Fibroblast of lung (primary cell): ENCODE data around the gene HOXC5. TPM values are rescaled to one million over a fixed set of nuclear protein-coding genes. Genes with fewer than 3 reads are reported as not detected.

Experiments used
- DNase-seq, 2 donors: peaks; one replicate each; pipeline versions ENCODE4 v3.0.0 to v3.0.0-alpha.2; 2010; ENCODE audit warnings: low read depth in 2 of 2
- H2AFZ ChIP-seq: 2 replicates; pipeline ENCODE4 v1.5.1; 2012; ENCODE audit warnings: low read length, control low read depth, inconsistent platforms
- H3K27ac ChIP-seq: 2 replicates; pipeline ENCODE4 v1.5.1; 2011; ENCODE audit warnings: low read length, control low read depth; ENCODE audit not compliant: insufficient read depth
- H3K27me3 ChIP-seq: 2 replicates; pipeline ENCODE4 v1.5.1; 2011; ENCODE audit warnings: mild to moderate bottlenecking, low read length; ENCODE audit not compliant: control insufficient read depth, insufficient read depth
- H3K36me3 ChIP-seq: 2 replicates; pipeline ENCODE4 v1.5.1; 2011; ENCODE audit warnings: low read length; ENCODE audit not compliant: control insufficient read depth, insufficient read depth
- H3K4me1 ChIP-seq: 2 replicates; pipeline ENCODE4 v1.5.1; 2011; ENCODE audit warnings: low read length; ENCODE audit not compliant: control insufficient read depth, insufficient read depth; ENCODE audit errors: extremely low read depth
- H3K4me2 ChIP-seq: 2 replicates; pipeline ENCODE4 v1.5.1; 2011; ENCODE audit warnings: low read length, control low read depth; ENCODE audit not compliant: insufficient read depth; ENCODE audit errors: extremely low read depth
- H3K4me3 ChIP-seq, 4 experiments: fragments of 200-600 bp in 1 of 4; sonication (generic) in 1 of 4; replicated peaks in 1 of 4; 2 replicates each; pipeline ENCODE4 v1.5.1; 2011 to 2016; ENCODE audit warnings: low read length in 4 of 4, low read depth in 3 of 4, mild to moderate bottlenecking in 3 of 4, control low read depth in 2 of 4, inconsistent platforms in 1 of 4, mixed read lengths in 1 of 4; ENCODE audit not compliant: insufficient read depth in 1 of 4; ENCODE audit errors: control extremely low read depth in 1 of 4
- H3K79me2 ChIP-seq: 2 replicates; pipeline ENCODE4 v1.5.1; 2012; ENCODE audit warnings: mild to moderate bottlenecking, low read length, inconsistent platforms; ENCODE audit not compliant: control insufficient read depth, insufficient read depth
- H3K9ac ChIP-seq: 2 replicates; pipeline ENCODE4 v1.5.1; 2011; ENCODE audit warnings: mild to moderate bottlenecking, low read length, control low read depth; ENCODE audit not compliant: insufficient read depth
- H3K9me3 ChIP-seq: 2 replicates; pipeline ENCODE4 v1.5.1; 2012; ENCODE audit warnings: low read depth, low read length; ENCODE audit not compliant: control insufficient read depth, insufficient read depth
- H4K20me1 ChIP-seq: 2 replicates; pipeline ENCODE4 v1.5.1; 2011; ENCODE audit warnings: low read length; ENCODE audit not compliant: control insufficient read depth, insufficient read depth; ENCODE audit errors: extremely low read depth
- EZH2 ChIP-seq: IDR thresholded peaks from 2 replicates; pipeline ENCODE4 v1.5.1; 2012; ENCODE audit warnings: low read length, control low read depth, mild to moderate bottlenecking; ENCODE audit errors: missing control alignments
- polyA plus RNA-seq, 2 donors: library from polyadenylated mRNA; depleted of rRNA in 1 of 2; stranded (reverse) in 1 of 2; unstranded in 1 of 2; fragments of >200 nt; gene quantifications; 2 replicates each; pipeline ENCODE4 v1.2.1, GENCODE V29; 2011 to 2012; ENCODE audit warnings: missing spikeins in 1 of 2
- total RNA-seq: library from RNA; depleted of rRNA; stranded (reverse); fragments of >200 nt; gene quantifications from 2 replicates; pipeline ENCODE4 v1.2.1, GENCODE V29; 2014
- TF ChIP-seq, protein P1 (sequence below), 2 donors: IDR thresholded peaks in 1 of 2; conservative IDR thresholded peaks in 1 of 2; 1 replicate in 1 of 2; 2 replicates in 1 of 2; pipeline ENCODE4 v1.5.1; 2011 to 2012; ENCODE audit warnings: low read length in 2 of 2, control low read depth in 1 of 2, inconsistent platforms in 1 of 2, low read depth in 1 of 2, mild to moderate bottlenecking in 1 of 2

Gene HOXC5
- total and polyA plus RNA-seq, 2 donors (not counting 1 experiment from before 2014, with no cell fraction given): under 0.01 to 0.07 TPM

DNA sequence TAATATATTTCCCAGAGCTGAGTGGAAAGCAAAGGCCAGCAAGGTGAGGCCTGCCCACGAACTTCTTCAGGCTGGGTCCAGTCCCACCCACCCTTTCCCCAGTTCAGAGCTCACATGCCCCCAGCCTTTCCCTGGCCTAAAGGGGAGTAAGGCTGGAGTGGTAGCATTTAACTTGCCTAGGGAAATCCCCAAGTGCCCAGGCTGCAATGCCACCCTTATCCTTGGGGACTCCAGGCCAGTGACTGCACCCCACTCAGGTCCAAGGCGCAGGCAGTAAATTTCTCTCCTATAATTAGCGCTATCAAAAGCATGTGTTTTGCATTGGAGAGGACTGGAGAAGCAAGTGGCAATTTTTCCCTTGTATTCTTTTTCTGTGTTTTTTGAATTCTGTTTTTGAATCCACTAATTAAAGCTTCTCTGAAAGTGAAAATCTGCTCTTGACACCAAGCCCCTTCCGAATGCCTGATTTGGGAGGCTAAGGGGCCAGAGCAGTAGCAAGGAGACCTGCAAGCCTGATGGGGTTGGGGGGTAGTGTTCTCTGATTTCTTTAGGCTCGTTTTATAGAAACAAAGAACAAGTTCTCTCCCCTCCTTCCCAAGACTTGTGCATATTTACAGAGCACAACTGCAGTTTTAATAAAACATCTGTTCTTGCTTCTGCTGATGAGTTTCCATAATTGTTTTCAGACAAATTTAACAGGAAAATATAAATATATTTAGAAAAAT, 8.1 kb upstream of the HOXC5 start:
- Histone ChIP-seq H3K4me3 (no peak overlapping the region), H4K20me1 (no peaks in the 10 kb centered on the region), H3K9me3 (no peaks in the 10 kb centered on the region), H3K27me3 (peaks cover 52% of the 10 kb centered on the region), H3K36me3 (no peaks in the 10 kb centered on the region), H3K4me2 (no peak overlapping the region), H3K27ac (no peak overlapping the region), H2AFZ (no peak overlapping the region), H3K4me1 (no peaks in the 10 kb centered on the region), H3K9ac (no peak overlapping the region), H3K79me2 (no peaks in the 10 kb centered on the region)
- DNase-seq: no peak
- TF ChIP-seq, protein P1, sequence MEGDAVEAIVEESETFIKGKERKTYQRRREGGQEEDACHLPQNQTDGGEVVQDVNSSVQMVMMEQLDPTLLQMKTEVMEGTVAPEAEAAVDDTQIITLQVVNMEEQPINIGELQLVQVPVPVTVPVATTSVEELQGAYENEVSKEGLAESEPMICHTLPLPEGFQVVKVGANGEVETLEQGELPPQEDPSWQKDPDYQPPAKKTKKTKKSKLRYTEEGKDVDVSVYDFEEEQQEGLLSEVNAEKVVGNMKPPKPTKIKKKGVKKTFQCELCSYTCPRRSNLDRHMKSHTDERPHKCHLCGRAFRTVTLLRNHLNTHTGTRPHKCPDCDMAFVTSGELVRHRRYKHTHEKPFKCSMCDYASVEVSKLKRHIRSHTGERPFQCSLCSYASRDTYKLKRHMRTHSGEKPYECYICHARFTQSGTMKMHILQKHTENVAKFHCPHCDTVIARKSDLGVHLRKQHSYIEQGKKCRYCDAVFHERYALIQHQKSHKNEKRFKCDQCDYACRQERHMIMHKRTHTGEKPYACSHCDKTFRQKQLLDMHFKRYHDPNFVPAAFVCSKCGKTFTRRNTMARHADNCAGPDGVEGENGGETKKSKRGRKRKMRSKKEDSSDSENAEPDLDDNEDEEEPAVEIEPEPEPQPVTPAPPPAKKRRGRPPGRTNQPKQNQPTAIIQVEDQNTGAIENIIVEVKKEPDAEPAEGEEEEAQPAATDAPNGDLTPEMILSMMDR (conservative IDR thresholded peaks at IDR 0.05 in 1 of 2, IDR thresholded peaks at IDR 0.05 in 1 of 2; ENCODE audit: low read depth in 1 of 2, low read length in 2 of 2): no peak
- TF ChIP-seq EZH2: no peak

DNA sequence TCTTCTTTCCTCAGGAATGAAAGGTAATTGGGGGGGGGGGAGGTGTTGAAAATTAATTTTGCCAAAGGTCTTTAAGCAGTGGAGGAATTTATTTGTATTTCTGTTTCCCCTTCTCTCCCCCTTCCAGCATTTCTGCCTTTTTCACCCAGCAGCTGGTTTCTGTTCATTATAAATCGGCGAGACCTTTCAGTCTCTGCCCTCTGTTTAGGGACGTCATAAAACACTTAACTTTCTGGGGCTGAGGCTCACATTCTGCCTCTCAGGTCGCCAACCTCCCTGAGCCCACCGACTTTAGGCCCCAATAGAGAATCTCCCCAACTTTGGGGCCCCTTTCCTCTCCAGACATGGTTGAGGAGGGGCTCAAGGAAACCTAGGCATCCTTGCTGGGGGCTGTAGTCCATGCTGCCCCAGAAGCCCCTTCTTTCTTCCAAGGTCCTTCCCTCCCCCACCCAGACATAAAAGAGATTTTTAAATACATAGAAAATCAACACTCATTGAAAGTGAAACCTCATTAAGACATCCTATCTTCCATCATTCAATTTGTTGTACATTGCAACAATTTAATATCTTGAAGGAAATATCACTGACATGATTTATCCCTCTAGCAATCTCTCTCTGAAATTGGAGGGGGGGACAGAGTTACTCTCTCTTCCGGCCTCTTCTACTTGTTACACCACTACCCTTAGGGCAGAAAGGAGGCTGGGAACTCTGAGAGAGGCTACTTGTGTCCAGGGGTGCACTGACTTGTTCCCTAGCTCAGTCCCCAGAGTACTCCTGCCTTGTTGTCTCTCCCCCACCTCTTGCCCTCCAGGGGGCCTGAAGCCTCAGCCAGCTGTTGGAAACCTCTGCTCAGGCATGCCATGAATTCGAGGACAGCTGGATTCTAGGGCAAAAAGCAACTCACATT, 7.1 kb upstream of the HOXC5 start:
- Histone ChIP-seq H2AFZ (no peak overlapping the region), H3K79me2 (no peaks in the 10 kb centered on the region), H3K4me3 (no peak overlapping the region), H3K36me3 (no peaks in the 10 kb centered on the region), H3K9me3 (no peaks in the 10 kb centered on the region), H3K4me1 (no peaks in the 10 kb centered on the region), H3K27ac (no peak overlapping the region), H3K4me2 (peak overlapping the region; percentile 45), H3K27me3 (peaks cover 50% of the 10 kb centered on the region), H3K9ac (no peak overlapping the region), H4K20me1 (no peaks in the 10 kb centered on the region)
- no peak for DNase-seq
- TF ChIP-seq, protein P1 (conservative IDR thresholded peaks at IDR 0.05 in 1 of 2, IDR thresholded peaks at IDR 0.05 in 1 of 2; ENCODE audit: low read depth in 1 of 2, low read length in 2 of 2): no peak
- peak; percentile 11 for TF ChIP-seq EZH2
